Measurements from ENCODE around the gene EMILIN2.
A peak's percentile ranks its signal among the peaks of the same experiment; 100 is the strongest.
"Not testable (repeated sequence)": the region's sequence is repeated elsewhere in the genome, so short reads cannot be mapped to it uniquely, and the experiment has no call there.

EMILIN2 gene

DNA sequence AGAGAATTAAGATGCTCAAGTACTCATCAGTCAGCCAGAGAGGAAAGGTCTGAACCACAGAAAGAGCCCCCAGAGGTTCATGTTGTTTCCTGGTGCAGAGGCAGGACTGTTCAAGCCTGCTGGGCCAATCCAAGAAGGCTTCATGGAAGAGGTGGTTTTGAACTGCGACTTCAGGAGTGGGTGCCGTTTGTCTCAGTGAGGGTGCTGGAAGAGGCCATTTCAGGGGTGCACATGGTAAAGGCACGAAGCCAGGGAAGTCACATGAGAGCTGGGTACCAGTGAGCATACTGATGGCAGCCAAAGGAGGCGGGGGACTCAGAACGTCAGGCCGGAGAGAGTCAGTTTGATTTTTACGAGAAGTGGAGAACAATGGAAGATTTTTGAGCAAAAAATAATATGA is 55.5 kb downstream of the EMILIN2 start:
- no peak for DNase-seq

DNA sequence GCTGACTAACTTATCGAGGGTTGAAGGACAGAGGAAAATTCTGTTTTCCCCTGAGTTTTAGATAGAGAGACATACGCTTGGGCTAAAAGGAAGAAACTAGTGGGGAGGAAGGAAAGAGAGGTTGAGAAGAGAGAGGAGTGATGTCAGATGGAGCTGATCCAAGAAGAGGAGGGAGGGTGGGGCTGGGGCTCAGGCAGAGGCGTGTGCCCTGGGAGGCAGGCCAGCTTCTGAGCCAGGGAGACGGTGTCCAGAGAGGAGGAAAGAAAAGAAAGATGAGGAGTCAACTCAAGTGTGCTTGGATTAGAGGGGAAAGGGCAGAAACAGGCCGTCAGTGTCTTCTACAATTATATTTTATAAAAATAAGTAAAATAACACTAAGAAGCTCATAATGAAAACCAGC is 56.2 kb downstream of the EMILIN2 start:
- DNase-seq = no peak

GRCh38 chr18:2905854-2906703 is 59.3 kb downstream of the EMILIN2 start:
- DNase-seq = peak in 1 of 2 donors; percentile 33

GRCh38 chr18:2906704-2907549 is 60.1 kb downstream of the EMILIN2 start:
- peak; percentile 36 to 39 for DNase-seq

DNA sequence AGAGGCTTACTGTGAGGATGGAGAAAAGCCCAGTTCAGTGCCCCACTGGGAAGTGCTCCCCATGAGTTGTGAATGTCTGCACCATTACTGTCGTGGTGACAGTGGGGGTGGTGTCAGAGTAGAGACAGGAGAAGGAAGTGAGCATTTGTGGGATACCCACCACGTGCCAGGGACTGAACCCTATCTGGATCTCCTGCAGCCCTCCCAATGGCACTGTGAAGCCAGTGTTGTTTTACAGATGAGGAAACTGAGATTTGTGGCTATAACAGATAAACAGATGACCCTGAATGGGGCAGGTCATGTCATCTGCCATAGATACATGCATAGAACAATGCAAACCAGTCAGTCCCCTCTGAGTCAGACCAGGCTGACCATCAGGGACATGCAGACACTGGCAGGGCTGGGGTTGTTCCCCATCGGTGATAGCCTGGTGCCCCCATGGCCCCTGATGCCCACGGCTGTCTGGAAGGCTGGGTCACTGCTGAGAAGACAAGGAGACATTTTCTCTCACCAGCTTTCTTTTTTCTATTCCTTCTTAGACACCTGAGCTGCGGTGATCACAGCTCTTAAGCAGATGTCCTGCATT is 60.8 kb downstream of the EMILIN2 start:
- DNase-seq = no peak

GRCh38 chr18:2908166-2908945 is 61.5 kb downstream of the EMILIN2 start:
- DNase-seq = no peak

GRCh38 chr18:2908946-2909335 is 62.1 kb downstream of the EMILIN2 start:
- no peak for DNase-seq

- no peak for DNase-seq
Observed at GRCh38 chr18:2909431-2910140, 62.8 kb downstream of the EMILIN2 start.

GRCh38 chr18:2910261-2910660 is 63.5 kb downstream of the EMILIN2 start:
- no peak for DNase-seq

- DNase-seq = no peak
Observed at GRCh38 chr18:2910751-2911425, 64.1 kb downstream of the EMILIN2 start.

GRCh38 chr18:2911533-2911932 is 64.7 kb downstream of the EMILIN2 start:
- DNase-seq = no peak

DNA sequence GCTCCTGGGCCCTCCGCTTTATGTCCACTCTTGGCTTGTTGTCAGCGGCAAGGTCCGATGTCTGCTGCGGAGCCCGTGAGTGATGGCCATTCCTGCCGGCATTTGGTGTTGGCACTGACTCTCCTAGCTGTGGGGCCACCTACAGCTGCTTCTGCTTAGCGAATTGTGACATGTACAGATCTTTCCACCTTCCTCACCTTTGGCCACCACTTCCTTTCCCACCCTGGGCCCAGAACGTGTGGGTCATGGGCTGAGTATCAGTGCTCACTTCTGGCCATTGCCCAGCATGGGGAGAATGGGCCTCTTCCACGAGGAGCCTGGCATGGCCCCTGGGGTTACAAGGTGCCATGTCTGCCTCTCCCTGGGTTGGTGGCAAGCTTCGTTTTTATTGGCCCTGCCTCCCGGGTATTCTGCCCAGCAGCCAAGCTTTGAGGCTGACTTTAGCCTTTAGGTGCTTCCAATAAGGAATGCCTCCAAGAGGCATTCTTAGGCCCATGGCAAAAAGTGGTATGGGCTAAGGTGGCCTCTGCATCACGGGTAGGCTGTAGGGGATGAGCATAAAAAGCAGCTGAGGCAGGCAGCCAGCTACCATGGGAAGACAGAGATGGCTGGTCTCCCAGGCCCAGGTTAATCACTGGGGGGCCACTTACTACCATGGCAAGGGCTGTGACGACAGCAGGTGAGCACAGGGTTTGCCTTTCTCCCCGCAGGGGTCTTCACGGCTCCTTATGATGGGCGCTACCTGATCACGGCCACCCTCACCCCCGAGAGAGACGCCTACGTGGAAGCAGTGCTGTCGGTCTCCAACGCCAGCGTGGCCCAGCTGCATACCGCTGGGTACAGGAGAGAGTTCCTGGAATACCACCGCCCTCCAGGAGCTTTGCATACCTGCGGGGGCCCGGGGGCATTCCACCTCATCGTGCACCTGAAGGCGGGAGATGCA is 65.8 kb downstream of the EMILIN2 start:
- no peak for DNase-seq

DNA sequence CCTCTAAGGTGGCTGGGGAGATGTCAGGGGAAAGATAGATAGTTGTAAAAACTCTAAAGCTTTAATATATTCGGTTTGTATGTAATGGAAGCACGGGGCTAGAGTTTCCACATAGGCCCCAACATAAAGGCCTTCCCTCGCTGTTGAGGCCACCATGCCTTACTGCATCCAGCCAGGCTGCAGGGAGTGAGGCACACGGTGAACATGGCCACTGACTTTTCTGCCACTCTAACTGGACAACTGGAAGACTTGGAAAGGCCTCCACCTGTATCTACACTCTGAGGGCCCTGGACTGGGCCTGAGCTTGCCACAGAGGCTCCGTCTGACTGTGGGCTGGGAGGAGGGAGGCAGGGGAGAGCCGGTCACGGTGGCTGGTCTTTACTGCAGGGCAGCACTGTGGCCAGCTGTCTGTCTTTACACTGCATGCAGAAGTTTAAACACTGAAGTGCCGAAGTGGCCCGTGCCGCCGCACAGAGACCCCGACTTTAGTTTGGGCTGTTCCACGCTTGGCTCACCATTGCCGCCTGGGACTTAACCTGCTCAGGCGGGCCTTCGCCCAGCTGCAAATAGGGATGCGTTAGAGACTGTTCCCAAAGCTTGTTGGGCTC is 66.7 kb downstream of the EMILIN2 start:
- no peak for DNase-seq

- no peak for DNase-seq
Observed at GRCh38 chr18:2914185-2914880, 67.5 kb downstream of the EMILIN2 start.

- no peak for DNase-seq
Observed at GRCh38 chr18:2914881-2915240, 68.1 kb downstream of the EMILIN2 start.

GRCh38 chr18:2915486-2915885 is 68.7 kb downstream of the EMILIN2 start:
- not testable (repeated sequence) for DNase-seq

DNA sequence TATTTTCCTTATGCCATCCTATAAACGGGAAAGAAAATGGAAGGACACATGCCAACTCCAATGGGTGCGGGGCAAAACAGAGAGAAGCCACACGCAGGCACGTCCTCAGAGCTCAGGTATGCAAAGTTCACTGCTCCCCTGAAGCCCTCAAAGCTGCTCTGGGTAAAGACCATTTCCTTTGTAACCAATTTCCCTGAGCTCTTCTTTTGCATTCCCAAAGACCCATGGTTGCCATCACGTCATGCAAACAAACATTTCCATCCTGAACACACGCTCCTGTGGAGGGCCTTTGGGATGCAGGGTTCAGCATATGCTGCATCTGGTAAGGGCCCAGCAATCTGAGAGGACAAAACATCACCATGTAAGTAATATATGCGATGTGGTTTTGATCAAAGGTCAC is 69.4 kb downstream of the EMILIN2 start:
- no peak for DNase-seq

GRCh38 chr18:2917259-2918047 is 70.6 kb downstream of the EMILIN2 start:
- DNase-seq = no peak
